Vagina (tissue), 2 donors: ENCODE measurements around the gene ERF.

Experiments used
- POLR2A ChIP-seq, 2 donors: fragments of 450-650 bp; IDR thresholded peaks; one replicate each; pipeline ENCODE4 v1.6.1; 2017; ENCODE audit warnings: antibody characterized with exemption in 2 of 2, mild to moderate bottlenecking in 2 of 2, moderate library complexity in 2 of 2
- TF ChIP-seq, protein P1 (sequence below), 3 experiments: fragments of 450-650 bp in 2 of 3; fragments of 200-600 bp in 1 of 3; sonication (generic) in 1 of 3; IDR thresholded peaks; one replicate each; pipeline ENCODE4 v1.5.1; 2017 to 2019; ENCODE audit warnings: antibody characterized with exemption in 3 of 3, mild to moderate bottlenecking in 2 of 3, moderate library complexity in 2 of 3

GRCh38 chr19:42250183-42250665 is 4.7 kb downstream of the ERF start:
- TF ChIP-seq, protein P1, sequence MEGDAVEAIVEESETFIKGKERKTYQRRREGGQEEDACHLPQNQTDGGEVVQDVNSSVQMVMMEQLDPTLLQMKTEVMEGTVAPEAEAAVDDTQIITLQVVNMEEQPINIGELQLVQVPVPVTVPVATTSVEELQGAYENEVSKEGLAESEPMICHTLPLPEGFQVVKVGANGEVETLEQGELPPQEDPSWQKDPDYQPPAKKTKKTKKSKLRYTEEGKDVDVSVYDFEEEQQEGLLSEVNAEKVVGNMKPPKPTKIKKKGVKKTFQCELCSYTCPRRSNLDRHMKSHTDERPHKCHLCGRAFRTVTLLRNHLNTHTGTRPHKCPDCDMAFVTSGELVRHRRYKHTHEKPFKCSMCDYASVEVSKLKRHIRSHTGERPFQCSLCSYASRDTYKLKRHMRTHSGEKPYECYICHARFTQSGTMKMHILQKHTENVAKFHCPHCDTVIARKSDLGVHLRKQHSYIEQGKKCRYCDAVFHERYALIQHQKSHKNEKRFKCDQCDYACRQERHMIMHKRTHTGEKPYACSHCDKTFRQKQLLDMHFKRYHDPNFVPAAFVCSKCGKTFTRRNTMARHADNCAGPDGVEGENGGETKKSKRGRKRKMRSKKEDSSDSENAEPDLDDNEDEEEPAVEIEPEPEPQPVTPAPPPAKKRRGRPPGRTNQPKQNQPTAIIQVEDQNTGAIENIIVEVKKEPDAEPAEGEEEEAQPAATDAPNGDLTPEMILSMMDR (IDR thresholded peaks at IDR 0.05) = no peak
- TF ChIP-seq POLR2A (IDR thresholded peaks at IDR 0.05) = no peak
